DOHH2 (cell line): Measurements from ENCODE around the gene PRKAG3.

Experiments
- H3F3A ChIP-seq: fragments of 200-600 bp; sonication (generic), shearing (Covaris generic); 2 replicates; pipeline ENCODE4 v1.6.0; 2016; ENCODE audit warnings: antibody characterized with exemption, mild to moderate bottlenecking; ENCODE audit not compliant: control insufficient read depth, insufficient read depth
- H3K27ac ChIP-seq: fragments of 200-600 bp; sonication (generic); 2 replicates; pipeline ENCODE4 v1.5.1; 2014; ENCODE audit warnings: low read depth, mild to moderate bottlenecking, low read length, moderate library complexity
- H3K27me3 ChIP-seq: fragments of 200-600 bp; sonication (generic); 2 replicates; pipeline ENCODE4 v1.6.1; 2014; ENCODE audit warnings: mild to moderate bottlenecking, low read length, mixed read lengths; ENCODE audit not compliant: control insufficient read depth
- H3K36me3 ChIP-seq: fragments of 200-600 bp; sonication (generic); 2 replicates; pipeline ENCODE4 v1.6.1; 2014; ENCODE audit warnings: mild to moderate bottlenecking, low read length, moderate library complexity, mixed read lengths; ENCODE audit not compliant: control insufficient read depth
- H3K4me1 ChIP-seq: fragments of 200-600 bp; sonication (generic); 2 replicates; pipeline ENCODE4 v1.6.1; 2014; ENCODE audit warnings: mild to moderate bottlenecking, low read length, mixed read lengths; ENCODE audit not compliant: control insufficient read depth
- H3K4me2 ChIP-seq: fragments of 200-600 bp; sonication (generic); 2 replicates; pipeline ENCODE4 v1.6.0; 2014; ENCODE audit warnings: mild to moderate bottlenecking, low read length, moderate library complexity
- H3K4me3 ChIP-seq: fragments of 200-600 bp; sonication (generic); 2 replicates; pipeline ENCODE4 v1.5.1; 2014; ENCODE audit warnings: mild to moderate bottlenecking, low read length, mixed read lengths
- H3K79me2 ChIP-seq: fragments of 200-600 bp; sonication (generic); 2 replicates; pipeline ENCODE4 v1.6.1; 2014; ENCODE audit warnings: mild to moderate bottlenecking, low read length, mixed read lengths; ENCODE audit not compliant: control insufficient read depth
- H3K9me2 ChIP-seq: fragments of 200-600 bp; sonication (generic); replicated peaks from 2 replicates; pipeline ENCODE4 v1.6.1; 2014; ENCODE audit warnings: mild to moderate bottlenecking, low read length, mixed read lengths; ENCODE audit not compliant: control insufficient read depth
- H3K9me3 ChIP-seq: fragments of 200-600 bp; sonication (generic); 2 replicates; pipeline ENCODE4 v1.6.1; 2014; ENCODE audit warnings: antibody characterized with exemption, low read length, mixed read lengths; ENCODE audit not compliant: control insufficient read depth, insufficient read depth
- H4K20me1 ChIP-seq: fragments of 200-600 bp; sonication (generic); 2 replicates; pipeline ENCODE4 v1.6.0; 2014; ENCODE audit warnings: low read depth, mild to moderate bottlenecking, antibody characterized with exemption, low read length, moderate library complexity; ENCODE audit not compliant: control insufficient read depth, insufficient read depth
- CTCF ChIP-seq: fragments of 200-600 bp; sonication (generic); IDR thresholded peaks from one replicate; pipeline ENCODE4 v1.5.1; 2014; ENCODE audit warnings: antibody characterized with exemption, mild to moderate bottlenecking, low read depth, low read length; ENCODE audit not compliant: poor library complexity, severe bottlenecking
- EZH2phosphoT487 ChIP-seq: fragments of 200-600 bp; sonication (generic); IDR thresholded peaks from 2 replicates; pipeline ENCODE4 v1.6.1; 2017; ENCODE audit warnings: borderline replicate concordance, mild to moderate bottlenecking, antibody characterized with exemption, low read length, moderate library complexity, mixed read lengths

The PRKAG3 gene

GRCh38 chr2:218870984-218871344 lies 39.4 kb upstream of the PRKAG3 start:
- Histone ChIP-seq H3K79me2 (no peaks in the 10 kb centered on the region), H3K9me2 (no peaks in the 10 kb centered on the region), H3K27ac (no peak overlapping the region), H3F3A (peaks cover 8% of the 10 kb centered on the region), H3K27me3 (peaks cover 35% of the 10 kb centered on the region), H3K4me2 (peak overlapping the region; percentile 68), H4K20me1 (no peaks in the 10 kb centered on the region), H3K9me3 (no peaks in the 10 kb centered on the region), H3K4me3 (peak overlapping the region; percentile 65), H3K36me3 (no peaks in the 10 kb centered on the region), H3K4me1 (peaks cover 24% of the 10 kb centered on the region)
- TF ChIP-seq EZH2phosphoT487 = no peak
- TF ChIP-seq CTCF = no peak

GRCh38 chr2:218869064-218869463 lies 37.5 kb upstream of the PRKAG3 start:
- H4K20me1 ChIP-seq = no peaks in the 10 kb centered on the region
- H3K36me3 ChIP-seq = no peaks in the 10 kb centered on the region
- H3K27me3 ChIP-seq = peaks cover 34% of the 10 kb centered on the region
- H3K9me3 ChIP-seq = no peaks in the 10 kb centered on the region
- no peak overlapping the region for H3K4me2 ChIP-seq
- peaks cover 24% of the 10 kb centered on the region for H3K4me1 ChIP-seq
- peaks cover 8% of the 10 kb centered on the region for H3F3A ChIP-seq
- H3K27ac ChIP-seq = no peak overlapping the region
- H3K79me2 ChIP-seq = no peaks in the 10 kb centered on the region
- no peak overlapping the region for H3K4me3 ChIP-seq
- TF ChIP-seq EZH2phosphoT487 = no peak
- no peaks in the 10 kb centered on the region for H3K9me2 ChIP-seq

- Histone ChIP-seq H3K27me3 (peaks cover 32% of the 10 kb centered on the region), H3K9me2 (no peaks in the 10 kb centered on the region), H4K20me1 (no peaks in the 10 kb centered on the region), H3K4me3 (no peak overlapping the region), H3K4me1 (peaks cover 21% of the 10 kb centered on the region), H3K79me2 (no peaks in the 10 kb centered on the region), H3K27ac (no peak overlapping the region), H3K9me3 (no peaks in the 10 kb centered on the region), H3K36me3 (no peaks in the 10 kb centered on the region), H3K4me2 (no peak overlapping the region), H3F3A (peaks cover 8% of the 10 kb centered on the region)
- TF ChIP-seq EZH2phosphoT487 (no peak), CTCF (no peak)
Observed at GRCh38 chr2:218867900-218868299, 36.3 kb upstream of the PRKAG3 start.

- no peak overlapping the region for H3K4me2 ChIP-seq
- H4K20me1 ChIP-seq = no peaks in the 10 kb centered on the region
- H3K27me3 ChIP-seq = peaks cover 32% of the 10 kb centered on the region
- H3K4me1 ChIP-seq = peaks cover 4% of the 10 kb centered on the region
- no peaks in the 10 kb centered on the region for H3K9me3 ChIP-seq
- TF ChIP-seq CTCF = no peak
- TF ChIP-seq EZH2phosphoT487 = no peak
- no peak overlapping the region for H3K27ac ChIP-seq
- H3F3A ChIP-seq = peaks cover 8% of the 10 kb centered on the region
- H3K79me2 ChIP-seq = no peaks in the 10 kb centered on the region
- no peaks in the 10 kb centered on the region for H3K9me2 ChIP-seq
- H3K36me3 ChIP-seq = no peaks in the 10 kb centered on the region
- H3K4me3 ChIP-seq = no peak overlapping the region
Observed at GRCh38 chr2:218865999-218866398, 34.4 kb upstream of the PRKAG3 start.
